ENCODE measurements around the gene PAK5. TPM values are rescaled to one million over a fixed set of nuclear protein-coding genes. Genes with fewer than 3 reads are reported as not detected.

The PAK5 gene
- polyA plus RNA-seq, 6 donors from 2014 or later = not detected

DNA sequence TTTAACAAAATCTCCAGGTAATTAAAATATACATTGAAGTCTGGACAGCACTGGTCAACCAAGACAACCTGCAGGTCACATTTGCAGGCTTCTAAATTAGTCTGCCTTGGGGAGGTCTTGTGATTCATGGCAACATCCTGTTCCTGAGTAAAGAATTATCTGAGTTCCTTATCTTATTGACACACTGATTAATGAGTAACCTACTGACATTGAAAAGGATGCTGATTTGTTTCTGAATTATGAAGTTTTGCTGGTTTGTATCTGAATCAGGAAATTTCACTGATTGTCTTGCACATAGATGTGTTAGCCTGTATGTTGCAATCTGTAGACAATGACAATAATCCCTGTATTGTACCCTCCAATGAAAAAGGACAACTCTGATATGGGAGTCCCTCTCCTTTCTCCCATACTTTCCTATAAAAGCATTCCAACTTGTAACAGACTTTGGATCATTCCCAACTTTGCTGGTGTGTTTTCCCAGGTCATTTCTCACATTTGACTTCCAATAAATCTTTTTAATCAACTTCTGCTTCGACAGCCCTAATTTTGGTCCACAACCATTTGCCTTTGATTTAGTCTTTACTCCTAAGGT, 244.5 kb downstream of the PAK5 start:
- peaks cover 7 to 30% (median 12%) of the 10 kb centered on the region in 3 donors for H3K27me3 Mint-ChIP-seq
- ATAC-seq (ENCODE audit: low read depth in 2 of 2) = no peak
- H3K4me1 Mint-ChIP-seq = no peaks in the 10 kb centered on the region
- H3K27ac Mint-ChIP-seq = no peak overlapping the region
- no peak for DNase-seq
- H3K36me3 Mint-ChIP-seq = no peaks in the 10 kb centered on the region
- H3K9me3 Mint-ChIP-seq = peaks cover 0 to 6% (median 2%) of the 10 kb centered on the region in 7 donors
- H3K4me3 Mint-ChIP-seq = no peak overlapping the region

GRCh38 chr20:9592419-9592818, 246.5 kb downstream of the PAK5 start:
- Mint-ChIP-seq H3K4me1 (no peaks in the 10 kb centered on the region), H3K36me3 (no peaks in the 10 kb centered on the region), H3K4me3 (no peak overlapping the region), H3K27me3 (peaks cover 12 to 25% (median 24%) of the 10 kb centered on the region in 3 donors), H3K27ac (no peak overlapping the region), H3K9me3 (peaks cover 0 to 3% (median 0%) of the 10 kb centered on the region in 7 donors)
- ATAC-seq (ENCODE audit: low read depth in 2 of 2) = no peak
- no peak for DNase-seq

- no peak overlapping the region for H3K27ac Mint-ChIP-seq
- ATAC-seq (ENCODE audit: low read depth in 2 of 2) = no peak
- peaks cover 16 to 26% (median 25%) of the 10 kb centered on the region in 3 donors for H3K27me3 Mint-ChIP-seq
Observed at GRCh38 chr20:9591080-9591479, 247.8 kb downstream of the PAK5 start.

DNA sequence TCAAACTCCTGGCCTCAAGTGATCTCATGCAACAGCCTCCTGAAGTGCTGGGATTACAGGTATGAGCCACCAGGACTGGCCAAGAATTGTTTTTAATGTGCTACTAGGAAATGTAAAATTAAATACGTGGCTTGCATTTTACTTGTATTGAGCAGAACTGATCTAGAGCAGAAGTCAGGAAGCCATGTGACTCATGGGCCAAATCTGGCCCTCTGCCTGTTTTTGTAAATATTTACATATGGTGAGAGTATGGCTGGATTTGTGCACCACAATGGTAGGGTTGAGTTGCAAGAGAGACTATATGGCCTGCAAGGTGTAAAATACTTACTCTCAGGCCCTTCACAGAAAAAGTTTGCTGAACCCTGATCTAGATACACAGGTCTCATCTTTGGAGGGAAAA, 248.7 kb downstream of the PAK5 start:
- ATAC-seq (ENCODE audit: low read depth in 2 of 2) (no peak), DNase-seq (no peak)
- H3K4me1 Mint-ChIP-seq = no peaks in the 10 kb centered on the region
- H3K27ac Mint-ChIP-seq = no peak overlapping the region
- H3K27me3 Mint-ChIP-seq = peaks cover 16 to 26% (median 26%) of the 10 kb centered on the region in 3 donors
- H3K9me3 Mint-ChIP-seq = peaks cover 0 to 2% (median 0%) of the 10 kb centered on the region in 7 donors
- no peak overlapping the region for H3K4me3 Mint-ChIP-seq
- no peaks in the 10 kb centered on the region for H3K36me3 Mint-ChIP-seq

More at GRCh38 chr20:9591080-9591479, 247.8 kb downstream of the PAK5 start:
- peaks cover 0 to 3% (median 0%) of the 10 kb centered on the region in 7 donors for H3K9me3 Mint-ChIP-seq
- DNase-seq = no peak
- H3K4me1 Mint-ChIP-seq = no peaks in the 10 kb centered on the region
- no peak overlapping the region for H3K4me3 Mint-ChIP-seq
- no peaks in the 10 kb centered on the region for H3K36me3 Mint-ChIP-seq

- Mint-ChIP-seq H3K4me1 (no peaks in the 10 kb centered on the region), H3K27ac (no peak overlapping the region), H3K36me3 (no peaks in the 10 kb centered on the region), H3K4me3 (no peak overlapping the region), H3K27me3 (peaks cover 15 to 26% (median 21%) of the 10 kb centered on the region in 3 donors), H3K9me3 (peaks cover 0 to 2% (median 0%) of the 10 kb centered on the region in 7 donors)
- no peak for ATAC-seq (ENCODE audit: low read depth in 2 of 2)
- DNase-seq = no peak
Observed at GRCh38 chr20:9588706-9589105, 250.2 kb downstream of the PAK5 start.

- no peak overlapping the region for H3K4me3 Mint-ChIP-seq
- H3K9me3 Mint-ChIP-seq = no peaks in the 10 kb centered on the region
- ATAC-seq (ENCODE audit: low read depth in 2 of 2) (no peak), DNase-seq (no peak)
- peaks cover 6 to 9% (median 7%) of the 10 kb centered on the region in 3 donors for H3K27me3 Mint-ChIP-seq
- no peak overlapping the region for H3K27ac Mint-ChIP-seq
- H3K4me1 Mint-ChIP-seq = peaks cover 0 to 4% (median 0%) of the 10 kb centered on the region in 3 donors
- no peaks in the 10 kb centered on the region for H3K36me3 Mint-ChIP-seq
Observed at GRCh38 chr20:9583151-9583550, 255.7 kb downstream of the PAK5 start.

- Mint-ChIP-seq H3K4me3 (no peak overlapping the region), H3K27me3 (peaks cover 1 to 7% (median 5%) of the 10 kb centered on the region in 3 donors), H3K36me3 (no peaks in the 10 kb centered on the region), H3K9me3 (no peaks in the 10 kb centered on the region), H3K27ac (no peak overlapping the region), H3K4me1 (peaks cover 0 to 4% (median 0%) of the 10 kb centered on the region in 3 donors)
- DNase-seq (no peak), ATAC-seq (ENCODE audit: low read depth in 2 of 2) (no peak)
Observed at GRCh38 chr20:9582137-9582536, 256.7 kb downstream of the PAK5 start.

- Mint-ChIP-seq H3K9me3 (no peaks in the 10 kb centered on the region), H3K27ac (no peak overlapping the region), H3K4me3 (no peak overlapping the region), H3K36me3 (no peaks in the 10 kb centered on the region), H3K27me3 (peaks cover 0 to 7% (median 6%) of the 10 kb centered on the region in 3 donors), H3K4me1 (peaks cover 0 to 4% (median 0%) of the 10 kb centered on the region in 3 donors)
- DNase-seq (no peak), ATAC-seq (ENCODE audit: low read depth in 2 of 2) (no peak)
Observed at GRCh38 chr20:9581509-9581908, 257.4 kb downstream of the PAK5 start.

DNA sequence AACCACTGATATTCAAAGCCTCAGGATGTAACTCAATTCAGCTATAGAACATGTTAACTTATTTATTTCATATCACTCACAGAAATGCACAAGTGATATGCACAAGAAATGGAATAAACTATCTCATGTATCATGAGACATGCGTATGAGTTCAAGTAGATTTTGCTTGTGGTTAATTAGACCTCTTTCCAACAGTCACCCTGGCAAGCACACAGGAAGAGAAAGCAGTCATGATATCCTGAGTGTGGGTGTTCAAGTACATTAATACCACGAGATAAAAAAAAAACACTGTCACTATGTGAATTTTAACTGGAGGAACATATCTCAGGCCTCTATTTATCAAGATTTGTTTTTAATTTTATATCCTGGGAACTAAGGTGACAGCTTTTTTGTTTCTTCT, 260.3 kb downstream of the PAK5 start:
- Mint-ChIP-seq H3K27me3 (peaks cover 0 to 28% (median 10%) of the 10 kb centered on the region in 3 donors), H3K36me3 (no peaks in the 10 kb centered on the region), H3K27ac (no peak overlapping the region), H3K9me3 (no peaks in the 10 kb centered on the region), H3K4me1 (peaks cover 0 to 4% (median 0%) of the 10 kb centered on the region in 3 donors), H3K4me3 (no peak overlapping the region)
- no peak for ATAC-seq (ENCODE audit: low read depth in 2 of 2)
- no peak for DNase-seq

DNA sequence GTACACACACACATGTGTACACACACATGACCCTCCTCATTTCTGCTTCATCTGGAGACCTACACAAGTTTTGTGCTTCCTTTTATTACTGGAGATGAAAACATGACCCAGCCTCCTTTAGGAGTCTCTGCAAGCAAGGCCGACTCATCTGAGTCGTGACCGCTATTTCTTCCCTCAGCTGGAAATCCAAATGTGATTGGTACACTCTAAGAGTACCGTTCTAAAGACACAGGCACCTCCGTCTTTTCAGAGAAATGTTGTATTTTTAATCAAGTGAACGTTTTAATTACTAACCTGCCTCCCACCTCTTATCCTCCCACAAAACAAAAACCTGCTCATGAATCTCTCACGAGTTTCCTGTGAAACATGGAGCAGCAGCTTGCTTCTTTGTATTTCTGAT, 261.5 kb downstream of the PAK5 start:
- H3K4me1 Mint-ChIP-seq = peaks cover 0 to 4% (median 0%) of the 10 kb centered on the region in 3 donors
- DNase-seq (no peak), ATAC-seq (ENCODE audit: low read depth in 2 of 2) (no peak)
- H3K4me3 Mint-ChIP-seq = no peak overlapping the region
- no peak overlapping the region for H3K27ac Mint-ChIP-seq
- no peaks in the 10 kb centered on the region for H3K36me3 Mint-ChIP-seq
- H3K27me3 Mint-ChIP-seq = peaks cover 2 to 34% (median 16%) of the 10 kb centered on the region in 3 donors
- H3K9me3 Mint-ChIP-seq = no peaks in the 10 kb centered on the region

GRCh38 chr20:9576695-9577094, 262.2 kb downstream of the PAK5 start:
- ATAC-seq (ENCODE audit: low read depth in 2 of 2) = no peak
- H3K4me3 Mint-ChIP-seq = no peak overlapping the region
- no peaks in the 10 kb centered on the region for H3K9me3 Mint-ChIP-seq

GRCh38 chr20:9575836-9576235, 263.0 kb downstream of the PAK5 start:
- Mint-ChIP-seq H3K27ac (no peak overlapping the region), H3K9me3 (no peaks in the 10 kb centered on the region), H3K27me3 (peaks cover 5 to 49% (median 26%) of the 10 kb centered on the region in 3 donors), H3K4me1 (no peaks in the 10 kb centered on the region), H3K4me3 (no peak overlapping the region), H3K36me3 (no peaks in the 10 kb centered on the region)
- DNase-seq (no peak), ATAC-seq (ENCODE audit: low read depth in 2 of 2) (no peak)

More at GRCh38 chr20:9576695-9577094, 262.2 kb downstream of the PAK5 start:
- Mint-ChIP-seq H3K27ac (no peak overlapping the region), H3K27me3 (peaks cover 5 to 41% (median 21%) of the 10 kb centered on the region in 3 donors), H3K36me3 (no peaks in the 10 kb centered on the region), H3K4me1 (peaks cover 0 to 3% (median 0%) of the 10 kb centered on the region in 3 donors)
- DNase-seq = no peak

DNA sequence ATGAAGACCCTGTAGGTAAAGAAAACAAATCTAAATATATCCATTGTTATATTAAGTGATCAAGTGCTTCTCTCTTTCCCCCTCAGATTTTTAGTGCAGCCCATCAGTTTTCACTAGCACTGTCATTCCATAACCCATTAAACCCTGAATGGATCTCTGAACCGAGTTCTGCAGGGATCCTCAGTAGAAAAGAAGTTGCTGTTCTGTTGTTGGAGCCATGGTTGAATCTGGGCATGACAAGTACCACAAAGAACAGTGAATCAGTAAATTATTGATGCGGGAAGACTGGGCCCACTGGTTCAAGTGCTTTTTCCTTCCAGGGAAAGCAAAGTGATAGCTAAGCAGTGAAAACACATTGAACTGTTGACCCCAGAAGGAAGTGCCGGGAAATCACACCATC, 264.1 kb downstream of the PAK5 start:
- ATAC-seq (ENCODE audit: low read depth in 2 of 2) = no peak
- Mint-ChIP-seq H3K36me3 (no peaks in the 10 kb centered on the region), H3K4me3 (no peak overlapping the region), H3K27ac (no peak overlapping the region), H3K9me3 (no peaks in the 10 kb centered on the region), H3K4me1 (no peaks in the 10 kb centered on the region), H3K27me3 (peaks cover 5 to 58% (median 26%) of the 10 kb centered on the region in 3 donors)
- no peak for DNase-seq

DNA sequence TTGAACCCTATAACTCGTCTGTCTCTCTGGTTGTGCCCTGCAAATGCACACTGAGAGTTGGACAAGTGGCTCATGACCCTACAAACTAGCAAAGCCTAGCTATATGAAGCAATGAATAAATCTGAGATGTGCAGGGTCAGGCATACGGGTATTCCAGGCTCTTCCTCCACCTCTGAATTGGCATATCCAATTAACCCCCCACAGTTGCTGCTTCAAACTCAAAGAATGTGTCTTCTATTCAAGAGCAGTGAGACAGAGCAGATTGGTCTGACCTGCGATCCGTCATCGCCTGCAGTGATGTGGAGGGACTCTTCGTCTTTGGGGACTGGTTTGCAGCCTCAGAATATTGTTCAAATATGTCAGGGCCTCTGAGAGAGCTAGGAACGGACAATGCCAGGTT, 264.7 kb downstream of the PAK5 start:
- Mint-ChIP-seq H3K36me3 (no peaks in the 10 kb centered on the region), H3K27ac (no peak overlapping the region), H3K4me1 (no peaks in the 10 kb centered on the region), H3K27me3 (peaks cover 5 to 61% (median 26%) of the 10 kb centered on the region in 3 donors), H3K9me3 (peaks cover 0 to 2% (median 0%) of the 10 kb centered on the region in 7 donors), H3K4me3 (no peak overlapping the region)
- DNase-seq (no peak), ATAC-seq (ENCODE audit: low read depth in 2 of 2) (no peak)

Data from naive B cell (primary cell).